NK-92 treated with Interleukin-12 subunit alpha and Interleukin-12 subunit beta, amount 100 ng/mL, for 24 hours (cell line): ENCODE results near the gene CAPN3.

ENCODE experiments used
- DNase-seq: peaks from one replicate; lab custom pipeline; 2025; lab: John Stamatoyannopoulos, UW

The CAPN3 gene

GRCh38 chr15:42395838-42396237 is 36.5 kb downstream of the CAPN3 start:
- DNase-seq, result no peak

GRCh38 chr15:42401544-42402454 is 42.5 kb downstream of the CAPN3 start:
- DNase-seq, result peak; percentile 81

- DNase-seq, result no peak
Measured at GRCh38 chr15:42402455-42403205, 43.3 kb downstream of the CAPN3 start.

GRCh38 chr15:42403389-42403788 is 44.1 kb downstream of the CAPN3 start:
- DNase-seq, result no peak

GRCh38 chr15:42404461-42405235 is 45.3 kb downstream of the CAPN3 start:
- DNase-seq, result no peak

- no peak for DNase-seq
Measured at GRCh38 chr15:42405863-42406482, 46.7 kb downstream of the CAPN3 start.

- no peak for DNase-seq
Measured at GRCh38 chr15:42408178-42408577, 48.9 kb downstream of the CAPN3 start.

- DNase-seq, result no peak
Measured at GRCh38 chr15:42409011-42409410, 49.7 kb downstream of the CAPN3 start.

GRCh38 chr15:42411884-42412283 is 52.6 kb downstream of the CAPN3 start:
- DNase-seq, result no peak

GRCh38 chr15:42413920-42414319 is 54.6 kb downstream of the CAPN3 start:
- no peak for DNase-seq

- no peak for DNase-seq
Measured at GRCh38 chr15:42419369-42419768, 60.1 kb downstream of the CAPN3 start.

GRCh38 chr15:42421376-42421775 is 62.1 kb downstream of the CAPN3 start:
- no peak for DNase-seq

- no peak for DNase-seq
Measured at GRCh38 chr15:42427429-42428223, 68.3 kb downstream of the CAPN3 start.

- no peak for DNase-seq
Measured at GRCh38 chr15:42444415-42445063, 85.2 kb downstream of the CAPN3 start.

GRCh38 chr15:42445551-42445950 is 86.2 kb downstream of the CAPN3 start:
- DNase-seq, result no peak

- no peak for DNase-seq
Measured at GRCh38 chr15:42447599-42447998, 88.3 kb downstream of the CAPN3 start.

- no peak for DNase-seq
Measured at GRCh38 chr15:42448281-42448680, 89.0 kb downstream of the CAPN3 start.

GRCh38 chr15:42449770-42450424 is 90.6 kb downstream of the CAPN3 start:
- DNase-seq, result no peak

- no peak for DNase-seq
Measured at GRCh38 chr15:42450425-42450790, 91.1 kb downstream of the CAPN3 start.

GRCh38 chr15:42453826-42454225 is 94.5 kb downstream of the CAPN3 start:
- no peak for DNase-seq
